ENCODE results near the gene JPH3.

Gene JPH3

DNA sequence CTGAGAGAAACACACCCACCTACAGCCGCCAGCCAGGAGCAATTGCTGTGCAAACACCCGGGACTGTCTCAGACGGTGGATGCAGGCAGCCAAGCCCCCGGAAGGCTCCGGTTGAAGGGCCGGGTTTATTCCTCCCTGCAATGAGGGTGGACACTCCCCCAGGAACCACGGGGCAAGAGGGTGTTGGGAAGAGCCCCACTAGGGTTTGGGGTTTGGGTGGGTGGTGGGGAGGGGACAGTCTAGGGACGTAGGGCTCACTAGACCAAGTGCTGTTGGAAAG is 19.2 kb downstream of the JPH3 start:
- DNase-seq (ENCODE audit: low read depth, low spot score) = no peak
- no peak overlapping the region for H3K27ac ChIP-seq

- H3K27ac ChIP-seq = no peak overlapping the region
- DNase-seq (ENCODE audit: low read depth, low spot score) = no peak
Observed at GRCh38 chr16:87621976-87622713, 19.8 kb downstream of the JPH3 start.

DNA sequence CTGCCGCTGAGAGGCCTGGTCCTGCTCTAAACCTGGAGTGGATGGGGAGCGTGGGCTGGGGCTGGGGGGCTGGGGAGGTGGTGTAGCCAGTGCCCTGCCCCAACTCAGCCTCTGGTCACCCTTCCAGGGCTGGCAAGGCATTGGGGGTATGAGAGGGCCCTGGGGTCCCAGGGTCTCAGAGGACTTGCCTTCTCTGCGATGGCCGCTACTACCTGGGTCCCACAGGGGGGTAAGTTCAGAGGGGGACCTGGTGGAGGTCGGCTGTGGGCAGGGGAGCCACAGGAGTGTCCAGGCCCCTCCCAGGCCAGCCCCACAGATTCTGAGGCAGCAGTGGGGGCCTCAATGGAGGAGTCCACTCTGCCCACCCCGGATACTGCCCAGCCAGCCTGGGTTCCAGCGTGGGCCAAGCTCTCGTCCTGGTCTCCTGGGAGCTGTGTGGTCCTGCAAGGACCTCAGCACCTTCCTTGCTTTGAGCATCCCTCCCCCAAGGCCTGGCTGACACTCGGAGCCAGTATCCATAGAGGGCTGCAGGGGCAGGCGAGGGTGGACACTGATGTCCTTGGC is 20.5 kb downstream of the JPH3 start:
- no peak for DNase-seq (ENCODE audit: low read depth, low spot score)
- H3K27ac ChIP-seq = no peak overlapping the region

DNA sequence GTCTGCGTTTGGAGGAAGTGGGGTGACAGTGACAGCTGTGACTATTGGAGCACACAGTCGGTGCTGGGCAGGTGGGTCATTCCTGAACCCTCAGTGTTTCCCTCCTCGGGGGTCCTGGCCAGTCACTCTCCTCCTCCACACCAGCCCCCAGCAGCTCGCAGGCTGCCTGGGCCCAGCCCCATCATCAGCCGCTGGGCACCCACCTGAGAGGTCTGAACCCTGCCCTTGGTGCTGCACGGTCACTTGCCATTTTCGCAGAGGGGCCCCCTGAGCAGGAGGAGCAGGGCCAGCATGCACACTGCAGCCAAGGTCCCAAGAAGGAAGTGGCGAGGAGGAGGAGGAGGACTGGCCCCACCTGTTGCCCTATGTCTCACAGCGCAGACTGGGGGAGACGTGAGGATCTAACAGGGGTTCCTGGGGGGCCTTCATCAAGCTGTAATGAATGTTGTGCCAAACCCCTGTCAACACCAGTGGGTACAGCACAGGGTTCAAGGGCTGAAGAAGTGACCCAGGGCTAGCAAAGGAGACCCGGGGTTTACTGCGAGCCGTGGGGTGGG is 23.0 kb downstream of the JPH3 start:
- DNase-seq (ENCODE audit: low read depth, low spot score) = no peak
- no peak overlapping the region for H3K27ac ChIP-seq

GRCh38 chr16:87626401-87626800 is 24.1 kb downstream of the JPH3 start:
- no peak overlapping the region for H3K27ac ChIP-seq
- no peak for DNase-seq (ENCODE audit: low read depth, low spot score)

DNA sequence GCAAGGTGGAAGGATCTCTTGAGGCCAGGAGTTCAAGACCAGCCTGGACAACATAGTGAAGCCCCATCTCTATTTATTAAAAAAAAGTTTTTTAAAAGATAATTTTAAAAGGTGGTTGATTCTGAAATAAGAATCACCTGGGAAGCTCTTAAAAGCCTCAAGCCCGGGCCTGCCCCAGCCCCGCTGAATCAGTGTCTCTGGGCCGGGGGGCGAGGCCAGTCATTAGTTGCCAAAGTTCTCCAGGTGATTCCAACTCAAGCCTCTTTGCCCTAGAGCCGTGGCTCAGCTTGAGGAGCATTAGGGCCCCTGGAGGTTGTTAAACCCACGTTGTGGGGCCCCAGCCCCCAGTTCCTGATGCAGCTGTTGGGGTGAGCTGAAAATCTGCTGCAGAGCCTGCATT is 24.6 kb downstream of the JPH3 start:
- H3K27ac ChIP-seq = no peak overlapping the region
- DNase-seq (ENCODE audit: low read depth, low spot score) = no peak

DNA sequence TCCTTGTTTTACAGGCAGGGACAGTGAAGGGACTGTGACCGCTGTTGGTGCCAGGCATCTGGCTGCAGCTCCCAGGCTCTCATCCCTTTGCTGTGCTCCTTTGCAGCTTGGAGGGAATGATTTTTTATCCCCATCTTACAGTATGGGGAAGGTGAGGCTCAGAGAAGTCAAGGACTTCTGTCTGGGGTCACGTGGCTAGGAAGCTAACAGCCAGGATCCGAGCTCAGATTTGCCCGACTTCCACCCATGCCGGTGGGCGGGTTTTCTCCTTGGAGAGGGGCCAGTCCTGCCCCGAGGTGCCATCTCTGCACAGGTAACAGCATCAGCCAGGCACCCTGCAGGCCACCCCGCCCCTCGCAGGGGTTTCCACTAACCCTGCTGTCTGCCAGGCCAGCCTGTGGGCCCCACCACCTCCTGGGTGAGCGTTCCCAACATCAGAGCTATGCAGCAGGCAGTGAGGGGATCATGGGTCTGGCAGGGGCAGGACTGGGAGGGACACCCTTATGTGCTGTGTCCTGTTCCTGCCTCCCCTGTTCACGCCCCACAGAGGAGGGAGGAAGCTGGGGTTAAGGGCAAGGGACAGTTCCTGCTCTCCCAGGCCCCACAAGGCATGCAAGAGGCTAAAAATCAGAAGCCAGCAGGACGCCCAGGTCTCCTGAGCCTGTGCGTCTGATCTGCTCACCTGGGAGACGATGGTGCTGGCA is 25.4 kb downstream of the JPH3 start:
- H3K27ac ChIP-seq = no peak overlapping the region
- no peak for DNase-seq (ENCODE audit: low read depth, low spot score)

- no peak for DNase-seq (ENCODE audit: low read depth, low spot score)
Observed at GRCh38 chr16:87628246-87628923, 26.1 kb downstream of the JPH3 start.

GRCh38 chr16:87628940-87629339 is 26.6 kb downstream of the JPH3 start:
- peak; percentile 82 for DNase-seq (ENCODE audit: low read depth, low spot score)
- no peak overlapping the region for H3K27ac ChIP-seq

More at GRCh38 chr16:87628246-87628923, 26.1 kb downstream of the JPH3 start:
- no peak overlapping the region for H3K27ac ChIP-seq

DNA sequence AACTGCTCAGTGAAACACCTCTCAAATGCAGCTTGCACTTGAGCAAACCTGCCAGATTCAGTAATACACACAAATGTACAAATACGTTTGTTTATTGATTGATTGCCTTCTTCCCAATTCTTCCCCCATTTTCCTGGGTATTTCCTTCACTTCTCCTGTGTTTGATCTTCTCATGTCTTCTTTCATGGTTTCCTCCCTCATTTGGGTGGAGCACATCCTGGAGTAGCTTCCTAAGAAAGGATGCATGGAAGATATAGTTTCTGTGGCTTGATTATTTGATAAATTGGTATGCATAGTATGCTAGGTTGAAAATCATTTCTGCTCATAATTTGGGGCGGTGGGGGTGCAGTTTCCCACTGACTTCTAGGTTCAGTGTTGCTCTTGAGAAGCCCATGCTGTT is 28.8 kb downstream of the JPH3 start:
- H3K27ac ChIP-seq = no peak overlapping the region
- no peak for DNase-seq (ENCODE audit: low read depth, low spot score)

DNA sequence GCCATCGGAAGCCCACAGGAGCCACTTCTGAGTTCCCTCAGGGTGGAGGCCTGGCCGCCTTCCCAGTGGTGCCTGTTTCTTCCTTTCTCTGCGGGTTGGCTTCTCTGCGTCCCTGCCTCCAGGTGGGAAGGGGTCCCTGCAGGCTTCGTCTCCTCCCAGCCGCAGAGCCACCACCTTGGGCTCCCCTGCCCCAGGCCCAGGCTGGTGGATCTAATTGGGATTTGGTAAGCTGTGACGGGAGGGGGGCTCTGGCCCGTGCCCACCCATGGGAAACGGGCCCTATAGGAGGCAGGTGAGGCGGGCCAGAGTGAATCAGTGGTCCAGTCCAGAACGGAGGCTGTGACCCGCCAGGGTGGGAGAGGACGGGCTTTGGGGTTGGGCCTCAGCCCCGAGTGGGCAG is 32.1 kb downstream of the JPH3 start:
- no peak for DNase-seq (ENCODE audit: low read depth, low spot score)
- no peak overlapping the region for H3K27ac ChIP-seq

DNA sequence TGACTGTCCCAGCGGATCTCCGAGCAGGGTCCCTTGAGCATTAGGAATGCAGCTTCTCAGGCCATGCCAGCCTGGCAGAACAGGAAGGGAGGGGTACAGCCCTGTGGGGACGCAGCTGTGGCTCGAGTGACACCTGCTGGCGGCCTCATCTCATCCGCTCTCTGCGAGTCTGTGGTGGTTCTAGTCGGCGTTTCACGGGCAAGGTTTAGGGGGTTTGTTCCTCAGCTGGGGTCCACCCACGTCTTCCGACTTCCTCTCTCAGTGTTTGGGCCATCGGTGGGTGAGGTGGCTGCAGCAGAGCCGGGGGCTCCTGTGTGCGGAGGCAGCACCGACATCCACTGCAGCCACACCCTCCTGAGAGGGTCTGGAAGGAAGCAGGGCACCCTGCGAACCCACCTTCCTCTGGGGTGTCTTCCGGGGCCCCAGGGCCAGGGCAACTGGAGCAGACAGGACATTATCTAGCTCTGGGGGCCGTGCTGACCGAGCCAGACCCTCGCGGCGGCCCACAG is 33.3 kb downstream of the JPH3 start:
- H3K27ac ChIP-seq = no peak overlapping the region
- DNase-seq (ENCODE audit: low read depth, low spot score) = no peak

- H3K27ac ChIP-seq = no peak overlapping the region
- peak; percentile 10 for DNase-seq (ENCODE audit: low read depth, low spot score)
Observed at GRCh38 chr16:87636050-87636684, 33.9 kb downstream of the JPH3 start.

DNA sequence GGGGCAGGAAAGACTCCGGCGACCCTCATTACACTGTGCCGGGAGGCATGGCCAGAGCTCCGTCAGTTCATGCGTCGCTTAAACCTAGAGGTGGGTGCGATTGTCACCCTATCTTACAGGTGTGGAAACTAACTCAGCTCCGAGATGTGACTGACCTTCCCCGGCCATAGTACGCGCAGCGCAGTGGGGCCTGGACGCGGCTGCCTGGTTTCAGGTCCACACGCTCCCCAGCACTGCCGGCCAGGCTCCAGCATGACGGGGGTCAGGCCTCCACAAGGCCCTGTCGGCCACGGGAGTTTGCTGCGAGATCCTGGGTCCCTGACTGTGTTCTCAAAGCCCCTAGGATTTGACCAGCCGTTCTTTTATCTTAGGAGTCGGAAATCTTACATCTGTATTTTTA is 34.4 kb downstream of the JPH3 start:
- no peak for DNase-seq (ENCODE audit: low read depth, low spot score)
- no peak overlapping the region for H3K27ac ChIP-seq

DNA sequence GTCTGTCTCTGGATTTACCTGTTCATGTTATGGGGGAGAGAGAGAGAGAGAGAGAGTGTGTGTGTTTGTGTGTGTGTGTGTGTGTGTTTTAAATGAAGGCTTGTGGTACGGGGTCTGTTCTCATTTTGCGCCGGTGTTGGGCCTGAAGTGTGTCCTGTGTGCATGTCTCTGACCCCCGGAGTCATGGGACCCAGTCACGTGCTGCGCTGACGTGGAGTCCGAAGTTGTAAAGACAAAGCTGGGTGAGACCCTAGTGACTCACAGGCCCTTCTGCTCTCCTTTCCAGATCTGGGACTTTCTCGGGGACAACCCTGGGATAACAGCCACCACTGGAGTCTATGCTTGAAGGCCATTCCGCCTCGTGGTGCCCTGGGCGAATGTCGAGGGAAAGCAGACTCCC is 35.0 kb downstream of the JPH3 start:
- H3K27ac ChIP-seq = no peak overlapping the region

DNA sequence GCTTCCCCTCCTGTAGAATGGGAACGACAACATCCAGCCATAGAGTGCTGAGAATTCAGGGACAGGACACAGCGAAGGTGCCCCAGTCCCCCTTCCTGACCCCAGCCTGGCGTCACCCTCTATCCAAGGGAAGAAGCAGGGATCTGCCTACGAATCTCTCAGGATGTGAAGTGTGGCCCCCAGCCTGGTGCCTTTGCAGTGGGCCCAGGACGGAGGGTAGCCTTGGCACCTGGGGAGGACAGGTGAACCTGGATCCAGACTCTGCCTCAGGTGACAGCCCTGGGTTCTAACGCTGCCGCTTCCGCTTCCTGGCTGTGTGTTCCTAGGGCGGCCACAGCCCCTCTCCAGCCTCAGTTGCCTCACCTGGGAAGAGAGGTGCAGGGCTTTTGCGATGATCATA is 36.4 kb downstream of the JPH3 start:
- H3K27ac ChIP-seq = no peak overlapping the region
- no peak for DNase-seq (ENCODE audit: low read depth, low spot score)

More for the DNA sequence above, 35.0 kb downstream of the JPH3 start:
- no peak for DNase-seq (ENCODE audit: low read depth, low spot score)

GRCh38 chr16:87641721-87642120 is 39.4 kb downstream of the JPH3 start:
- DNase-seq (ENCODE audit: low read depth, low spot score) = no peak
- H3K27ac ChIP-seq = no peak overlapping the region

DNA sequence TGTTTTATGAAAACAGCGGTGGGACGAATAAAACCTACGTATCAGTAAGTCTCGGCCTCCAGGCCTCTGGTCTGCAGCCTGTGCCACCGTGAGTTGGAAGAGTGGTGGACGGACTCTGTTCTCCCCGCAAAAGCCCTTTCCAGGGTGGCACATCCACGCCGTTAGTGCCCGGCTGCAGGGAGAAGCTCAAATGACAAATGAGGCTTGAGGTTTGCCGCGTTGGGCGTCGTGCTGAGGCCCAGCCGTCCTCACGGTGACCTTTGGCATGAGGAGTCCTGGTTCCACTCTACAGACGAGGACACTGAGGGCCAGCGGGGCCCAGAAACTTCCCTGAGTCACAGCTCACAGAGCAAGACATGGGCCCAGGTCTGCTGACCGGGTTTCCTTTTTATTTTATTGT is 40.2 kb downstream of the JPH3 start:
- DNase-seq (ENCODE audit: low read depth, low spot score) = no peak
- H3K27ac ChIP-seq = no peak overlapping the region

- no peak overlapping the region for H3K27ac ChIP-seq
- DNase-seq (ENCODE audit: low read depth, low spot score) = no peak
Observed at GRCh38 chr16:87644186-87644585, 41.9 kb downstream of the JPH3 start.

- no peak for DNase-seq (ENCODE audit: low read depth, low spot score)
Observed at GRCh38 chr16:87644596-87644995, 42.3 kb downstream of the JPH3 start.

More at GRCh38 chr16:87644596-87644995, 42.3 kb downstream of the JPH3 start:
- no peak overlapping the region for H3K27ac ChIP-seq

All from epithelial cell of prostate (primary cell).